Measurements from ENCODE around the gene AKAP1.

Gene AKAP1

DNA sequence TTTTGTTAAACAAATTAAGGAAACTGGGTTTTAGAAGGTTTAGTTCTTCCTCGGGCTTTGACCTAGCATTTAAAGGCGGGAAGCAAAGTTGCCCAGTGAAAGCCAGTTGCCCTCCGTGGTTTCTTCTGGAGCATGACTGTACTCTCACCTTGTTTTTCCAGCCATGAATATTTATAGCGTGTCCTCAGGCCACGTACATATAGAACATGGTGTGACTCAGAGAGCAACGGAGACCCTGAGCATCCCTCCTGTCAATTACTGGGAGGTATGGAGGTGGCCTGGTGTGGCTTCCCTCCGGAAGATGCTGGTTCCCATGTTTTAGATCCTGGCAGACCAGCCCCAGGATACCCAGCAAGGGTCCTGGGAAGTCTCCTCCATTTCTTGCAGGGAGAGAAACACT lies 48.4 kb downstream of the AKAP1 start:
- DNase-seq (ENCODE audit: low read depth in 2 of 2), result no peak

DNA sequence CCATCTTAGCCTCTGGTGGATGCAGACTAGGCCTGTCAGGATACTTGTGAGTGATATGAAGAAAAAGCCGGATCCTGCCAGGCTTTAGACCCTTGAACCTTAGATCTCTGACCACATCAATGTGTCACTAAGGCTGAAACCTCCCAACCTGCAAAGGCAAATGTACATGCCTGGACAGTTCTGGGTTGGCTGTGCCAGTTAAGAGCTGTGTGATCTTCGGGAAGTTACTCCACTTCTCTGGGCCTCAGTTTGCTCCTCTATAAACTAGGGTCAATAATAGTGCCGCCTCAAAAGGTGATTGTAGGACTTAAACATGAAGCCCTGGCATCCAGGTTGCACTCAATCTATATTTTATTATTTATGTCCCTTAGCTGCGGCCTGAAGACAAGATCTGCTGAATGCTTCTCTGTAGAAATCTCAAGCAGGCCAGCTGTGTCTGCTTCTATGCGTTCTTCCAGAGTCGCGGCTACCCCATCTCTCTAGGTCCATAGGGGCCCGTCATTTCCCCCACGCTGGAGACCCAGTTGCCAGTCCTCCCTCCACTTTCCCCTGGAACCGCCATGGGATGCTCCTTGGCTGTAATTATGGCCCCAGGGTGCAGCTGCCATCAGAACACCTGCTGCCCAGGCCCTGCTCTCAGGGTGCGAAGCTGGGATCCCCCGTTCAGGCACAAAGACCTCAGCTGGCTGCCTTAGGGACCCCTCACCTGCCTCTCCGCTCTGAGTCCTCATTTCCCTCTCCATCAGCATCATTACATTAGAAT lies 50.2 kb downstream of the AKAP1 start:
- DNase-seq (ENCODE audit: low read depth in 2 of 2), result no peak

GRCh38 chr17:57135789-57136291 lies 50.8 kb downstream of the AKAP1 start:
- DNase-seq (ENCODE audit: low read depth in 2 of 2), result no peak

DNA sequence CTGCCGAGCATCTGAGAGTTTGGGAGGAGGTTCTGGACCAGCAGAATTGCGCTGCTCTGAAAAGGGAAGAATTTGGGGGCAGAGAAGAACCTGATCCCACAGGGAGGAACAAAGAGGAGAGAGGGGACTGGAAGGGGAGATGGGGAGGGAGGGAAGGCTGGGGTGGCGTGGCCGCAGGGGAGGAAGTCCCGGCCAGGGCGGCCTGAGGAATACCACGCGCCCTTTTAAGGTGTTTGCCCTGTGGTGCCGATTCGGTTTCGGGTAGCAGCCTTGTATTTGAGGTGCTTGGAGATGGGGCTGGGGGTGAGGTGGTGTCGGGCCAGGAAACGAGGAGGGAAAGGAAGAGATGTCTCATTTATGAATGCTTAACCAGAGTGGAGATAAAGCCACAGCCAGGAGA lies 51.3 kb downstream of the AKAP1 start:
- no peak for DNase-seq (ENCODE audit: low read depth in 2 of 2)

DNA sequence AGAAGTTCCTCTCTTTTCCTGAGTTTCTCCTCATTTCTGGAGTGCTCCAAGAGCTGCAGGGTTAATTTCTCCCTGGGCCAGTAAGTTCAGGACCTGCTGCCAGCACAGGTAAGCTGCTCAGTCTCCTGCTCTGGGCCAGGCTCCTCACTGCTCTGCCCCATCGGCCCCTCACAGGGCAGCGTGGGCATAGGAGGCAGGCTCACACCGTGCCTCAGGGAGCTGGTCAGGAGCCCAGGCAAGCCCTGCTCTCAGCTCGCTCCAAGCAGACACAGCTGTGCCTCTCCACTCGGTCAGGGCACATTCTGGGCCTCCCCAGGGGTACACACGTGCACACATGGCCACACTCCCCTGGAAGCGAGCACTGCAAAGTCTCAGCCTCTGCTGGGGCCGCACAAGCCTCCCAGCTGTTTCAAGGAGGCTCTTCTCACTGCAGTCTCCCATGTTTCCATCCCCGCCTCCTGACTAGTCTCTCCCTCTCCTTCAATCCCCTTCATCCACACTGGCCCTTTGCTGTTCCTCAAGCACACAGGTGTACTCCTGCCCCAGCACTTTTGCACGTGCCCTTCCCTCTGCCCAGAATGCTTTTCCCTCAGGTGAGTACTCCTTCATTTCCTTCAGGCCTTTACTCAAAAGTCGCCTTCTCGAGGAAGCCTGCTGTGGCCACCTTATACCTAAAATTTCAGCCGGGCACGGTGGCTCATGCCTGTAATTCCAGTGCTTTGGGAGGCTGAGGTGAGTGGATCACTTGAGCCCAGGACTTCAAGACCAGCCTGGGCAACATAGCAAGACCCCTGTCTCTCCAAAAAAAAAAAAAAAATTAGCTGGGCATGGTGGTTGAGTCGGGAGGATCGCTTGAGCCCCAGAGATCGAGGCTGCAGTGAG lies 53.2 kb downstream of the AKAP1 start:
- DNase-seq (ENCODE audit: low read depth in 2 of 2), result no peak

GRCh38 chr17:57138956-57139576 lies 54.0 kb downstream of the AKAP1 start:
- no peak for DNase-seq (ENCODE audit: low read depth in 2 of 2)

DNA sequence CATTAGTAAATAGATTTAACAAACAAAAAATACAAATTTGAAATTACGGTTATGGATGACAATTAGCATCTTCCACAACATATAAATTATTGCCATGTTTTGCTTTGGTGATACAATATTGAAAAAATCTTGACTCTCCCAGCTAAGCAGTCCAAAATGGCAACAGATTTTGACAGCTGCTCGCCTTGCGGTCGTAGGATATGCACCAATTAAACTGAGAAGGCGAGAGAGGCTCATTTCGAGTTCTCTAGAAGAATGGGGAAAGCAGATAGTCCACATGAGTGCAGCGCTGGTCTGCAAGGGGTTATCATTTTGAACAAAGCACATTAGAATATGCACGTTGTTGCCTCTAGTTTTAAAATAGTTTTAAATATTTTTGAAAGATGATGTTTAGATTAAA lies 55.3 kb downstream of the AKAP1 start:
- no peak for DNase-seq (ENCODE audit: low read depth in 2 of 2)

DNA sequence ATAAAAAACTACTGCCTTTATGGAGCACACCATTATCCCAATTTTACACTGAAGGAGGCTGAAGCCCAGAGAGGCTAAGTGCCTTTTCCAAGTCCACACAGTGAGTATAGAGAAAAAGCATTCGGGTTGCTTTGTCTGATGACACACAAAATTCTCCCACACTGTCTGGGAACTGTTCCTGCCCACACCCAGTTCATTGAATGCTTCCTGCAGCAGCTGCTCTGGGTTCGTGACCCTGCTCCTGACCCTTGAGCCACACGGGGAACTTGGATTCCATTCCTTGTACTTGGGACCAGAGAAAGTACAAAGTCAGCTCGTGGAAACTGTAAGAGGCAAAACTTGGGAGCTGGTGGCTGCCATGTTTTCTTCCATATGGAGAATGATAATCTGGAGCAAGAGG lies 57.9 kb downstream of the AKAP1 start:
- DNase-seq (ENCODE audit: low read depth in 2 of 2), result no peak

GRCh38 chr17:57143361-57143760 lies 58.3 kb downstream of the AKAP1 start:
- DNase-seq (ENCODE audit: low read depth in 2 of 2), result no peak

DNA sequence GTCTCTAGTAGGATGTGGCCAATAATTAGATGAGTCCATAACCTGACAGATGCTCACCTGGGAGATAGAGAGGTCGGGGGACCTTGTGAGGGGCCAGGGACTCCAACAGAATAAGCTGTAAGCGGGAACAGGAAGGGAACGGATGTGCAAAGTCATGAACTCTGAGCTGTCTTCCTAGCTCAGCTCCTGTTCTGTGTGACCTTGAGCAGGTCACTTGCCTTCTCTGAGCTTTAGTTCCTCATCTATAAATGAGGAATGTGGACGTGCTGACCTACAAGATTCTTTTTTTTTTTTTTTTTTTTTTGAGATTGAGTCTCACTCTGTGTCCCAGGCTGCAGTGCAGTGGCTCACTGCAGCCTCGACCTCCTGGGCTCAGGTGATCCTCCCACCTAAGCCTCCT lies 58.9 kb downstream of the AKAP1 start:
- no peak for DNase-seq (ENCODE audit: low read depth in 2 of 2)

DNA sequence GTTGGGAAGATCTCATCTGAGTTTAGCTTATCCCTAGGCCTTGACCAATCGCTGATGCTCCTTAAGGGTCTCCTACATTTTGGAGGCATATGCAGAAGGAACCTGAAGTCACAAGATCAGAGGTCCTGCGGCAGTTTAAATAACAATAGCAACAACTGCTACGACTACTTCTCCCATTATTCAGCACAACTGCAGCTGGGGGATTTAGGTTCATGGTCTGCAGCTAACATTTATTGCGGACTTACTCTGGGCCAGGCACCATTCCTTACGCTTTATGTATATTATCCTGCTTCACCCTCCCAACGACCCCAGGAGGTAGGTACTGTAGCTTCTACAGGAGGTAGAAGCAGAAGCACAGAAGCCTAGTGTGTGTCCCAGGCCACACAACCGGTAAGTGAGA lies 59.5 kb downstream of the AKAP1 start:
- no peak for DNase-seq (ENCODE audit: low read depth in 2 of 2)

GRCh38 chr17:57145347-57145746 lies 60.3 kb downstream of the AKAP1 start:
- no peak for DNase-seq (ENCODE audit: low read depth in 2 of 2)

- no peak for DNase-seq (ENCODE audit: low read depth in 2 of 2)
Observed at GRCh38 chr17:57146273-57146672, 61.2 kb downstream of the AKAP1 start.

- no peak for DNase-seq (ENCODE audit: low read depth in 2 of 2)
Observed at GRCh38 chr17:57151798-57152197, 66.8 kb downstream of the AKAP1 start.

- no peak for DNase-seq (ENCODE audit: low read depth in 2 of 2)
Observed at GRCh38 chr17:57152967-57153528, 68.0 kb downstream of the AKAP1 start.

GRCh38 chr17:57154921-57155320 lies 69.9 kb downstream of the AKAP1 start:
- no peak for DNase-seq (ENCODE audit: low read depth in 2 of 2)

DNA sequence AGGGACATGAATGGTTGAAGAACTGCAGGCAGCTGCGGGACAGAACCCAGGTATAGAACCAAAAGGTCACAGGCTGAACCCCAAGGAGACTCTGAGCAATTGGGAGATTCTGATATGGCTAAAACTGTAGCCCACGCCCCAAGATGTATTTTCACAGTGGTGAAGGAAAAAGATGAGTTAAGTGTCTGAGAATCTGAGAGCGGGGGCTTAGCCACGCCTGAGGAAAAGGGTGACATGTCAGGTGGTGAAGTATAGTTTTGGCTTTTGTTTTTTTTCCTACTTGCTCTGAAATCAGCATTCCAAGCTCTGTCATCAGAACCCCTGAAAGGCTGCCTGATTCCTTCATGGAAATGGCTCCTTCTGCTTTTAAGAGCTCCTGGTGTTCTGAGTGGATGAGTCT lies 73.3 kb downstream of the AKAP1 start:
- no peak for DNase-seq (ENCODE audit: low read depth in 2 of 2)

GRCh38 chr17:57158795-57159194 lies 73.7 kb downstream of the AKAP1 start:
- no peak for DNase-seq (ENCODE audit: low read depth in 2 of 2)

GRCh38 chr17:57160624-57161023 lies 75.6 kb downstream of the AKAP1 start:
- DNase-seq (ENCODE audit: low read depth in 2 of 2), result no peak

DNA sequence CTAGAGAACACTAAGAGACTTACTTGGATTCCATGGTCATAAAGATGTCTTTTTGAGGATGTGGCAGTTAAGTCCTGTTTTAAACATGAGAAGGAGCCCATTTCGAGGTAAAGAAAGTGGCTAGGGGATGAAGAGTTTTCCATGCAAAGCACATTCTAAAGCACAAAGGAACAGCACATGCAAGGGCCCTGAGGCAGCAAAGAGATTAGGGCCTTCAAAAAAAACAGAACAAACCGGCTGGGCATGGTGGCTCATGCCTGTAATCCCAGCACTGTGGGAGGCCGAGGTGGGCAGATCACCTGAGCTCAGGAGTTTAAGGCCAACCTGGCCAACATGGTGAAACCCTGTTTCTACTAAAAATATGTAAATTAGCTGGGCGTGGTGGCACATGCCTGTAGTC lies 79.8 kb downstream of the AKAP1 start:
- DNase-seq (ENCODE audit: low read depth in 2 of 2), result no peak

GRCh38 chr17:57165754-57166153 lies 80.7 kb downstream of the AKAP1 start:
- no peak for DNase-seq (ENCODE audit: low read depth in 2 of 2)

GRCh38 chr17:57166803-57167202 lies 81.8 kb downstream of the AKAP1 start:
- no peak for DNase-seq (ENCODE audit: low read depth in 2 of 2)

Measured in activated CD4-positive, alpha-beta T cell treated with anti-CD3 and anti-CD28 coated beads for 24 hours (primary cell).